ENCODE results near the gene FOXL1.

The FOXL1 gene

GRCh38 chr16:86562356-86562755, 16.0 kb upstream of the FOXL1 start:
- no peak for TF ChIP-seq CTCF (IDR thresholded peaks at IDR 0.05; ENCODE audit: extremely low read depth, insufficient read depth, missing control alignments)
- in situ Hi-C loops (cut with MboI; ENCODE audit: low pct_unique_long_range_greater_than_20kb, low sequenced_read_pairs, unreplicated experiment): loop anchor here (10.0 kb wide), 3 partner anchors 48 to 722 kb away; partner anchors contain the start of gene FOXF1
- no peak for DNase-seq (ENCODE audit: low spot score)

GRCh38 chr16:86563469-86564345, 14.6 kb upstream of the FOXL1 start:
- peak; percentile 96 for TF ChIP-seq CTCF (IDR thresholded peaks at IDR 0.05; ENCODE audit: extremely low read depth, insufficient read depth, missing control alignments)
- in situ Hi-C loops (cut with MboI; ENCODE audit: low pct_unique_long_range_greater_than_20kb, low sequenced_read_pairs, unreplicated experiment): loop anchor here (10.0 kb wide), 3 partner anchors 49 to 721 kb away; partner anchors contain the start of gene FOXF1

GRCh38 chr16:86565181-86565631, 13.1 kb upstream of the FOXL1 start:
- no peak for TF ChIP-seq CTCF (IDR thresholded peaks at IDR 0.05; ENCODE audit: extremely low read depth, insufficient read depth, missing control alignments)
- in situ Hi-C loops (cut with MboI; ENCODE audit: low pct_unique_long_range_greater_than_20kb, low sequenced_read_pairs, unreplicated experiment): loop anchor here (10.0 kb wide), 3 partner anchors 50 to 720 kb away; partner anchors contain the start of gene FOXF1

More at GRCh38 chr16:86563469-86564345, 14.6 kb upstream of the FOXL1 start:
- DNase-seq (ENCODE audit: low spot score): peak; percentile 91

GRCh38 chr16:86565644-86566511, 12.5 kb upstream of the FOXL1 start:
- in situ Hi-C loops (cut with MboI; ENCODE audit: low pct_unique_long_range_greater_than_20kb, low sequenced_read_pairs, unreplicated experiment): loop anchor here (10.0 kb wide), 3 partner anchors 51 to 719 kb away; partner anchors contain the start of gene FOXF1
- DNase-seq (ENCODE audit: low spot score): no peak
- no peak for TF ChIP-seq CTCF (IDR thresholded peaks at IDR 0.05; ENCODE audit: extremely low read depth, insufficient read depth, missing control alignments)

More at GRCh38 chr16:86565181-86565631, 13.1 kb upstream of the FOXL1 start:
- DNase-seq (ENCODE audit: low spot score): no peak

- in situ Hi-C loops (cut with MboI; ENCODE audit: low pct_unique_long_range_greater_than_20kb, low sequenced_read_pairs, unreplicated experiment): loop anchor here (10.0 kb wide), 3 partner anchors 52 to 718 kb away; partner anchors contain the start of gene FOXF1
- no peak for TF ChIP-seq CTCF (IDR thresholded peaks at IDR 0.05; ENCODE audit: extremely low read depth, insufficient read depth, missing control alignments)
- peak; percentile 78 for DNase-seq (ENCODE audit: low spot score)
Observed at GRCh38 chr16:86566601-86566965, 11.8 kb upstream of the FOXL1 start, which contains the start of gene FOXC2. Gene FOXC2 (plus strand): TSS chr16:86566829. CDS start chr16:86567336, 507 bp downstream.
